GM06990 (cell line): Measurements from ENCODE around the gene UBE2E1.

ENCODE experiments used
- DNase-seq: peaks from one replicate; pipeline ENCODE4 v3.0.0-alpha.2; 2011; ENCODE audit not compliant: insufficient read length; ENCODE audit errors: extremely low read depth
- H3K27me3 ChIP-seq: replicated peaks from 2 replicates; pipeline ENCODE4 v1.6.0; 2011; ENCODE audit warnings: low read length; ENCODE audit not compliant: control insufficient read depth, insufficient read depth
- H3K36me3 ChIP-seq: 2 replicates; pipeline ENCODE4 v1.5.1; 2011; ENCODE audit warnings: low read length; ENCODE audit not compliant: control insufficient read depth, insufficient read depth
- H3K4me3 ChIP-seq: replicated peaks from 2 replicates; pipeline ENCODE4 v1.5.1; 2011; ENCODE audit warnings: low read depth, mild to moderate bottlenecking, control low read depth, low read length
- CTCF ChIP-seq: IDR thresholded peaks from 2 replicates; pipeline ENCODE4 v1.5.1; 2011; ENCODE audit warnings: low read length, control low read depth, mild to moderate bottlenecking, inconsistent platforms; ENCODE audit not compliant: insufficient read depth, poor library complexity, severe bottlenecking

Gene UBE2E1

GRCh38 chr3:23804441-23805209 is 1.1 kb upstream of the UBE2E1 start:
- no peaks in the 10 kb centered on the region for H3K27me3 ChIP-seq
- no peak for TF ChIP-seq CTCF
- no peak for DNase-seq
- H3K4me3 ChIP-seq, result no peak overlapping the region
- no peaks in the 10 kb centered on the region for H3K36me3 ChIP-seq

- no peak for DNase-seq
- Histone ChIP-seq H3K4me3 (peak overlapping the region; percentile 82), H3K27me3 (no peaks in the 10 kb centered on the region), H3K36me3 (no peaks in the 10 kb centered on the region)
- TF ChIP-seq CTCF, result peak; percentile 8
Measured at GRCh38 chr3:23805210-23805632, 534 bp upstream of the UBE2E1 start.

GRCh38 chr3:23806534-23807423 is 1.0 kb downstream of the UBE2E1 start:
- DNase-seq, result peak; percentile 52
- Histone ChIP-seq H3K4me3 (peak overlapping the region; percentile 82), H3K27me3 (no peaks in the 10 kb centered on the region), H3K36me3 (no peaks in the 10 kb centered on the region)
- no peak for TF ChIP-seq CTCF

GRCh38 chr3:23807424-23808015 is 1.8 kb downstream of the UBE2E1 start:
- Histone ChIP-seq H3K27me3 (no peaks in the 10 kb centered on the region), H3K36me3 (no peaks in the 10 kb centered on the region), H3K4me3 (peak overlapping the region; percentile 82)
- no peak for TF ChIP-seq CTCF
- no peak for DNase-seq

- no peak for TF ChIP-seq CTCF
- no peak for DNase-seq
- Histone ChIP-seq H3K36me3 (no peaks in the 10 kb centered on the region), H3K4me3 (peak overlapping the region; percentile 82), H3K27me3 (no peaks in the 10 kb centered on the region)
Measured at GRCh38 chr3:23808525-23808924, 2.8 kb downstream of the UBE2E1 start.
